Embryonic facial prominence (tissue), 1 donor: ENCODE measurements around the gene PTH1R.

Source experiments
- DNase-seq: peaks from one replicate; pipeline ENCODE4 v3.0.0-alpha.2; 2016; ENCODE audit errors: extremely low spot score

PTH1R gene

GRCh38 chr3:46883054-46883829 is 5.7 kb downstream of the PTH1R start:
- peak; percentile 58 for DNase-seq

DNA sequence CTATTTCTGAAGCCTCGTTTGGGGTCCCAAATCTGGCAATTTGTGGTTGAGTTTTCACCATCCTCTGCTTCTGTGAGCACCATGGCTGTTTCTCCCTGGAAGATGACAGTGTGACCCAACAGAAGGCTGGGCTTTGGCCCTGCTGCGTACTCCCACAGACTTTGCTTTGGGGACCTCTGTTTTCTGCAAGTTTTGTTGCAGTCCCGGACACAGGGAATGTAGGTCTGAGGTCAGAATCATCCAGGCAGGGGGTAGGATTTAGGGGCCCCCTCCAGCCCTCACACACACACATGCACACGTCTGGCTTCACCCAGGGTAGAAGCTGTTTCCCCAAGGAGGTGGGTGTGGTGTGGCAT is 6.3 kb downstream of the PTH1R start:
- no peak for DNase-seq

DNA sequence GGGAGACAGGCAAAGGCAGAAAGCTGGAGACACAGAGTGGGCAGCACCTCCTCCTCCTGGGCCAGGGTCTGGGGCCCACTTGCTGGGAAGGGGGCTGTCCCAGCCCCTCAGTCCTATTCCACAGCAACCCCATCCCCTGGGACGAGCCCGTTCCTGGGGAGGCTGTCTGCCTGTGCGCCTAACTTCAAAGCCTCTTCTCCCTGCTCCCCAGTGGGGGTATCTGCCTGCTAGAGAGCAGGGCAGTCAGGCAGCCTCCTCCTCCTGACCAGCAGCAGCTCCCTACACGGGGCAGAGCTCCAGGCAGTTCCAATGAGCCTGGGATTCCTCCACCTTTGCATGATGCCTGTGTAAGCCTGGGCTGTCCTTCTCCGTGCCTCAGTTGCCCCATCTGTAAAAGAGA is 6.9 kb downstream of the PTH1R start:
- DNase-seq = no peak

GRCh38 chr3:46884929-46885328 is 7.4 kb downstream of the PTH1R start:
- DNase-seq = no peak

DNA sequence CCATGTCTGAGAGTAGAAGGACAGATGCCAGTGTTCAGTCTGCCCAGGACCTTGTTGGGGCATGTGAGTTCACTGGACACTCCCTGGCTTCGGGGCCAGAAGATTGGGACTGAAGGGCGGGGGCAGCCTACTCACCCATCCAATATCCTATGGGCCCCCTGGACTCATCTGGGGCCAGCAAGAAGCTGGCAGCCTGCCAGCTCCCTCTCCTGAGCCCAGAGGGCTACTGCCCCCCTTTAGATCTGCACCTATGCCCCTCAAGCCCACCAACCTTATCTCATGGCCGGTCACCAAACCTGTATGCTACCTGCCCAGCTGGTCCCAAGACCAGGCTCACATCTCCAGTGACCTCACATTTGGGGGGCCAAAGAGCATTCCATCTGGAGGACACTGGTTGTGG is 8.1 kb downstream of the PTH1R start:
- no peak for DNase-seq

- no peak for DNase-seq
These were observed 10.5 kb downstream of the PTH1R start for GRCh38 chr3:46887980-46888494.

DNA sequence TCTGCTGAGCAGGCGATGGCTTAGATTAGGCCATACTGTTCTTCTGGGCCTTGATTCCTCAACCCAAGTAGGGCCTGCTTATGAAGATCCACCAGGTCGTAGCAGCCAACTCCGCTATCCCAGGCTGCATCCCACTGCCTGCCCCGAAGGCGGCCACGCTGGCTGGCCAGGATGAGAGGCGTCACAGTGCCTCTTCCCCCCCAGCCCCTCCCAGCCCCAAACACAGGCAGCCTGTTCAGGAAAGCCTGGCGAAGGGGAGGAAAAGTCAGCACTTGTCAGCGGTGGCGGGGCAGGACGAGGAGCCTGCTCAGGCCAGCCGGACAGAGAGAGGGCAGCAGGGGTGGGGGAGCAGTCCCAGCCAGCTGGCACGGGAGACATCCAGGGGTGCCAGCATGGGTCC is 11.2 kb downstream of the PTH1R start:
- no peak for DNase-seq

DNA sequence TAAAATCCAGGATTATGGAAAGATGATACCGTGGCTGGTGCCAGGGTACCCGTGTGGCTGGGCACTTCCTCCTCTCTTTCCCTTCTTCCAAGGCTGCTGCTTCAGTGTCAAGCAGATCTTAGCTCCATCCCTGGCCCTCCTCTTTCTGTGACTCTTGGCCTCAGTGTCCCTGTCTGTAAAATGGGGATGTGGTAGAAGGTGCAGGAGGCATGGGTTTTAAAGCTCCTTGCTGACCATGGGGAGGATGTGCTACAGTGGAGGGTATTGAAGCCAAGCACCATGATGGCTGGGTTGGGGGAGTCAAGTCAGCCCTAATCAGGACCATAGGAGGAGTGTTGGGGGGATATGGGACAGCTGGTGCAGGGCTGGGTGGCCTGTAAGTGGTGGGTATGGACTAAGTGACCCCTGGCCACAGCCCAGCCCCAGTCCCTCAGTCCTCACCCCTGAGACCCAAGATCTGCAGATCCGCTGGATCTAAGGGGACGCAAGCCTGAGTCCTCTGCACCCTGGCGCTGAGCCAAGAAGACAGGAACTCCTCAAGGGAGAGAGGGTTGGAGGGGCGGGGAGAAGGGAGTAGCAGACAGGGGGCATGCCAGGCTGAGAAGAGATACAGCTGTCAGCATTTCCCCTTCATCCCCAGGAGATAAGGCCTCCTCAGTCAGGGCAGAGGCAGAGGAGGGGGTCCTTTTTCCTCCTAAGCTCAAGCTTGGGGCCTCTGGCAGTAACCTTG is 12.0 kb downstream of the PTH1R start:
- DNase-seq = no peak

DNA sequence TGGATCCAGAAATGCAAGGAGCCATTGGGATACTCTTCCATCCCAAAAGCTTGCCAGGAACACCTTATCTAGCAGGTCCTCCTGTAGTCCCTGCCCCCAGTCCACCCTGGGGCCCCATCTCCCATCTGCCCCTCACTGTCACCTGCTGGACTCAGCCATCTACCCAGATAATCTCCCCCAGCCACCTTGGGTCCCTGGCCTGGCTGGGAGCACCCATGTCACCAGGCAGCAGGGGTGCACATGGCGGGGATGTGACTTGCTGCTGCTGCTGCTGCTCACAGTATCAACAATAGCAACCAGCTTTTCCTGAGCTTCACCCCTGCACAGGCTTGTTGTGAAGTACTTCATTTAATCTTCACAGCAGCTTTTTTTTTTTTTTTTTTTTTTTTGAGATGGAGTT is 12.6 kb downstream of the PTH1R start:
- no peak for DNase-seq

DNA sequence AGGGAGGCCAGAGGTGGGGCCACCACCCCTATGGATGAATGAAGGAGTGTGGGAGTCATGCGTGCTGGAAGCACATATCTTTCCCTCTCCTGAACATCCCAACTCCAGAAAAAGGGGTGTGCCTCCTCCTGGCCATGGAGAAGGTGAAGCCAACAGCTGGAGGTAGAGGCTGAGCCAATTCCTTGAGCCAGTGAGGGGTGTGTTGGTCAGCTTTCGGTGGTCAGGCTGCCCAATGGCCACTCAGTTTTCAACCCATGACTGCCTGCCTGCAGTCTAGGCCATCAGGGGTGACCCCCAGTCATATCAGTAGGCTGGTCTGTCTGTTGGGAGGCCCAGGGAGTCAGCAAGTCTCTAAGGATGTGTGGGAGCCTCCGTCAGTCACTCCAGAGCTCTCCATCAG is 13.6 kb downstream of the PTH1R start:
- no peak for DNase-seq

DNA sequence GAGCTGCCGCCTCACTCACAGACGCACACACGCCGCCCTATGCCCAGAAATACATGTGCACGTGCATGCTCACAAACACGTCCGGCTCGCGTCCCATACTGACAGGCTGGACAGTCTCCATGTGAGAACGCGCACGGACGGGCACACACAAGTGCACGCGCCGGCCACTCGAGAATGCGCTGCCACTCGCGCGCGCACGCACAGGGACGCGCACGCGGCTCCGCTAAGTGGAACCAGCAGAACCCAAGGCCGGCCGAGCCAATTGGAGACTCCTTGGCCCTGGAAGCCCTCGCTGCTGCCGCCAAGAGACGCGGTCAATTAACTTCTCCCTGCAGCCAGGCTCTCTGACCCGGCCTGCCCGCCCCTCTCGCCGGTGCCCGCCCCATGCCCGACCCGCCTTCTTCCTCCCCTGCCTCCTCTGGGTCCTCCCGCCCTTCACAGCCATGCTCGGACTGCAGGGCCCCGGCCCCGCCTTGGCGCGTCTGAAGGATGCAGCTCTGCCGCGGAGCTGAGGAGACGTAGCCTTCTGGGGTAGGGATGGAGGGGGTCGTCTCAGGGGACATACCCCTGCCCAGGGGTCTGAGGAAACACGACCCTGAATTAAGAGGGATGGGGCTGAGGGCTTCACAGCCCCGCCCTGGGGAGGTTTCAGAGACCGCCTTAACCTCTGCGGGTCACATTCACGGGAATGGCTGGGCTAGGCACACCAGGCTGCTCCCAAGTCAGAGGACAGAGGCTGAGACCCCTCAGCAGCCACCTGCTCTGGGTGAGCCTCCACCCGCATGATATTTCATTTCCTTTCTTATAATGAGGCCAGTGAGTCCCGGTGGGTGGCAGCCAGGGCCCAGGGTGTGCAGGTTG is 15.0 kb downstream of the PTH1R start:
- DNase-seq = no peak

GRCh38 chr3:46893146-46893748 is 15.7 kb downstream of the PTH1R start:
- DNase-seq = no peak

- no peak for DNase-seq
These were observed 16.2 kb downstream of the PTH1R start for GRCh38 chr3:46893763-46894162.

DNA sequence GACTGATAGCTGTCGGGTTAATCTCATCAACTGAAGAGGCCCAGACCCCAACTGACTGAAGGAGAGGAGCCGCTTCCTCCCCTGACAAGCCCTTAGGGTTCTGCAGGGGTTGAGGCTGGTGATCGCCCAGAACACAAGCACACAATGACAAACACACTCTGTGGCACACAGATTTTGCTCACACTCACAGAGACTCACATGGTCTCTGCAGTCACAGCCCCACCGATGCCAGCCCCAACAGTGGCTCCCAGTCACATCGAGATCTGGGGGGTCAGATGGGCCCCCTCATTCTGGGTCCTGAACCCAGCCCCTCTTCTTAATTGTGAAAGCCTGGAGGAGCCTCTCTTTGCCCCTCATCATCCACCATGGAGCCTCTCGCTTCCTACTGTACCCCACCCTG is 16.7 kb downstream of the PTH1R start:
- DNase-seq = no peak

- DNase-seq = no peak
These were observed 17.7 kb downstream of the PTH1R start for GRCh38 chr3:46895204-46895660.

- DNase-seq = no peak
These were observed 18.2 kb downstream of the PTH1R start for GRCh38 chr3:46895761-46896160.

- DNase-seq = no peak
These were observed 18.9 kb downstream of the PTH1R start for GRCh38 chr3:46896386-46896785.

- no peak for DNase-seq
These were observed 19.5 kb downstream of the PTH1R start for GRCh38 chr3:46897031-46897430.

DNA sequence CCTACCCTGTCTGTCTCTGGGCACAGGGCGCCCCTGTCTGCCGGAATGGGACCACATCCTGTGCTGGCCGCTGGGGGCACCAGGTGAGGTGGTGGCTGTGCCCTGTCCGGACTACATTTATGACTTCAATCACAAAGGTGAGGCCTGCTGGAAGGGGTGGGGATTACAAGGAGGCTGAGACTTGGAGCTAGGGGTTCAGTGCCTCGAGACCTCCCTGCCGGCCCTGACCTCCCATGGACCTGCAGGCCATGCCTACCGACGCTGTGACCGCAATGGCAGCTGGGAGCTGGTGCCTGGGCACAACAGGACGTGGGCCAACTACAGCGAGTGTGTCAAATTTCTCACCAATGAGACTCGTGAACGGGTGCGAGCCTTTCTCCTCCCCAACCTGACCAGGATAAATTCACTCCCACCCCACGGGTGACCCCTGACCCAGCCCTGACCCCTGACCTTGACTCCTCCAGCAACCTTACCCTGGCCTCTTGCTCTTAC is 20.4 kb downstream of the PTH1R start:
- DNase-seq = no peak

DNA sequence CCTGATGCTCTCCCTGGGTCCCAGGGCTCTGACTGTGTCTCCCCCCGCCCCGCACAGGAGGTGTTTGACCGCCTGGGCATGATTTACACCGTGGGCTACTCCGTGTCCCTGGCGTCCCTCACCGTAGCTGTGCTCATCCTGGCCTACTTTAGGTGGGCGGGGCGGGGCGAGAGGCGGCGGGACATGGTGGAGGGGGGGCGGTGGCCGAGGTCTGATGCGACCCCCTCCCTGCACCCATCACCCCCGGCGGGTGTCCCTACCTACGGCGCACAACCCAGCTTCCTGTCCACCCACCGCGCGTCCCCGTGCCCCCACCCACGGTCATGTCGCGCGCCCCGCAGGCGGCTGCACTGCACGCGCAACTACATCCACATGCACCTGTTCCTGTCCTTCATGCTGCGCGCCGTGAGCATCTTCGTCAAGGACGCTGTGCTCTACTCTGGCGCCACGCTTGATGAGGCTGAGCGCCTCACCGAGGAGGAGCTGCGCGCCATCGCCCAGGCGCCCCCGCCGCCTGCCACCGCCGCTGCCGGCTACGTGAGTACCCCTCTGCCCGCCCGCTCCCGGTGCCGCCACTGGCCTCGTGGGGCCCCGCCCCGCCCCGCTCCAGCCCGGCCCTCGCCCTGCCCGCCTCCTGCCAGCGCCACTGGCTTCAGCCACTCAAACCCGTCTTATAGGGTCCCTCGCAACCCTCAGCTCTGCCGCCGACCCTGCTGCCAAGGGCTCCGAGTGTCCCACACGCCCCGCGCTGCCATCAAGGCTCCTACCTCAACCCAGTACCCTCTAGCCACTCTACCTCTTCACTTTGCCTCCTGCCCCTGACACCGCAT is 21.0 kb downstream of the PTH1R start:
- DNase-seq = no peak
